CD4-positive, alpha-beta T cell treated with Interleukin-15 for 4 hours (primary cell): ENCODE results near the gene YWHAQ.

Experiments used
- DNase-seq: peaks from one replicate; pipeline ENCODE4 v3.0.0-alpha.2; 2020; ENCODE audit warnings: low spot score

The YWHAQ gene

DNA sequence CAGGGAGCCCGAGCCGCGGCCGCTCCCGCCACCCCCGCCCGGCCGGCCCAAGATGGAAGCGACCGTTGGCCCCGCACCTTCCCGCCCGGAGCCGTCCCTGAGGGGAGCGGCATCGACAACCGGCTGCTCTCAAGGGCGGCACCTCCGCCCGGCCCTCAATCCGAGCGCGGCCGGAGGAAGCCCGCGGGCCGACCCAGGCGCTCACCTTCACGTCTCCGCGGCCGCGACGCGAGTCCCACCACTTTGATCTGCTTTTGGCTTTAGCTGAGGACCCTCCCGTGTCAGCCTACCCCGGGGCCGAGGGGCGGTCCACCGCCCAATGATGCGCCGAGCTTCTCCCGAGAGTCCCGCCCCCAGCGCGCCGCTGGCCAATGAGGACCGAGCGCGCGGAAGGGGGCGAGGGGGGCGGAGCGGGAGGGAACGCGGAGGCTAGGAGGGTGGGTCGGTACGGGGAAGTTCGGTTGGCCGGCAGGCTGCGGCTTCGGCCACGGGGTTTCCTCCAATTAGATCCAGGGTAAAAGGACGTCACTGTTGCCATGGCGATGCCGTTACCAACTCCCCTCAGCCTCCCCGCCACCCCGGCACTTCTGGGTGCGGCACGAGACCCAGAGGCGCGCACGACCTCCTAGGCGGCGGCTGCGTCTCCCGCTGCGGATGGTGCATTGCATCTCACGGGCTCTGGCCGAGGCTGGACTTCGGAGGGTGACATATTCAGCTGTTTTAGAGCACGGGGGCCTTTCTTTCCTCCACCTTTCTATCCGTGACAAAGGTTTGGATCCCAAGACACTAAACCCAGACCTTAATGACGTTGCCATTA is at the start of gene YWHAQ:
Gene YWHAQ, minus strand, starts transcription at position 262 of the 817 bp plus-strand sequence. CDS start 545 bp downstream, outside the sequence.
- DNase-seq = peak; percentile 99

DNA sequence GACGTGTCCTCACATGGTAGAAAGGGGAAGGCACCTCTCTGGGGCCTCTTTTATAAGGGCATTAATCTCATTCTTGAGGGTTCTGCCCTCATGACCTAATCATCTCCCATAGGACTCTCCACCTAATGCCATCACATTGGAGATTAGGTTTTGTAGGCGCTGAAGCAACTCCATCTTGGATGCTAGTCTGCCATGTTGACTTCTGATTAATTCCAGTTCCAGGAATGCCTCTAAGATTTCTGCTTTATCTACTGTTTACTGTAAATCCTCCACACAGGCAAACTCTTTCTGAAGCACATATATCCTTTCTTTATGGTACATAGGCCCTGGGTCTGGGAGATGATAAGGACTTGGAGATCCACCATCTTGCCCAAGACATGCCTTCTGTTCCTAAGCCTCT is 49.3 kb upstream of the YWHAQ start:
- no peak for DNase-seq

- no peak for DNase-seq
Measured at GRCh38 chr2:9679218-9679617, 48.4 kb upstream of the YWHAQ start.

GRCh38 chr2:9678544-9678943 is 47.7 kb upstream of the YWHAQ start:
- no peak for DNase-seq

DNA sequence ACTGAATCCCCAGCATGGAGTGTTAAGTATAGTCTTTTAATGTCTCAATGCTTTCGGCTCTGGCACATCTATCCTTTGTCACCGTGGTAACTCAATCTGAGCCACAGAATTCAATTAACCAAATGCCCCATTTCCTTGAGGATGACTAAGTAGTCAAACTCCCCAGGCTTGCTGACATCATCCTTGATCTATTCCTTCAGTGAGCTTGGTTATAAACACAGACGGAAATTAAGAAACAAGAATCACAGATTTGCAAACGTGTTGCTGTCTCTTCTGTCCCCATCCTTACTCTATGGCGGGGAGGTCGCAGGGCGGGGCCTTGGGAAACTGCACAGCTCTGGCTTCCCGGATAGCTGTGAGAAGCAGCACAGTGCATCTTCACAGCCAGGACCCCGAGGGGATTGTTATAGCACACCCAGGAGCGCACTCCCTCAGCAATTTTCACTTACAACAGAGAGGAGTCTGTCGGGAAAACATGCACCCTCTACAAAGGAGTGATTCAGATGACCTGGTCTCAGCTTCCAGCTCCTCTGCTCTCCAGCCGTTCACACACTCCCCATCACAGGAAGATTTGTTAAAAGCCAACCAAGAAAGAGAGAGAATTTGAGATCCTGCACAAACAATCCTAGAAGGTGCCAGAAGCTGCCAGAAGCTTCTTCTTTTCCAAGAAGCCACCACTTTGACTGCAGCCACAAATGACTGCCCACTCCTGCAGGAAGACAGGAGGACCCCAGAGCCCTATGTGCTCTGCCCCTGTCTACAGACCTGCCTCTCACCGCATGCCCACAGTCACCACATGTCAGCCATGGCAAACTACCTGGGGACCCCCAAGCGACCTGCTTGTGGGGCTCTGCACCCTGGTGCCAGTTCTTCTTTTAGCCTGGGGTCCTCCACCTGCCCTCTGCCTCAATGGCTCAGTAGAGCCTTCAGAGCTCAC is 44.9 kb upstream of the YWHAQ start:
- DNase-seq = no peak

DNA sequence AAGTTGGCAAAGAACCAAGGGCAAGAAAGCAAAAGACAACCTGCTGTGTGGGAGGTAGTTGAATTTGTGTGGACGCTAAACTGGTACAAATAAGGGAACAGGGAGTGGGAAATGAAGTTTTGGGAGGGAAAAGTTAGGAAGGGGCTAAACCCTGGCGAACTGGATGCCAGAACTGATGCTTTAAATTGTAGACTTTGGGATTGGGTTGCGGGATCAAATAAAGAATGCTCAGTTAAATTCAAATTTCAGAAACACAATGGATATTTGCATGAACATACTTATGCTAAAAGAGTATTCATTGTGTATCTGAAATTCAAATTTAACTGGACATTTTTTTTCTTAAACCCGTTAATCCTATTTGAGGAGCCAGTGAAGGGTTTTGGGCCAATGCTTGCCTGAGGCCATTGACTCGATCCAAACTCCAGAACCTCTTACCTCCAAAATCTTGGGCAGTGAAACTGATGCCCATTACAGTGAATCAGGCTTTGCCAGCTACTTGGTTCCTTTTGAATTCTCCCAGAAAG is 44.2 kb upstream of the YWHAQ start:
- no peak for DNase-seq

DNA sequence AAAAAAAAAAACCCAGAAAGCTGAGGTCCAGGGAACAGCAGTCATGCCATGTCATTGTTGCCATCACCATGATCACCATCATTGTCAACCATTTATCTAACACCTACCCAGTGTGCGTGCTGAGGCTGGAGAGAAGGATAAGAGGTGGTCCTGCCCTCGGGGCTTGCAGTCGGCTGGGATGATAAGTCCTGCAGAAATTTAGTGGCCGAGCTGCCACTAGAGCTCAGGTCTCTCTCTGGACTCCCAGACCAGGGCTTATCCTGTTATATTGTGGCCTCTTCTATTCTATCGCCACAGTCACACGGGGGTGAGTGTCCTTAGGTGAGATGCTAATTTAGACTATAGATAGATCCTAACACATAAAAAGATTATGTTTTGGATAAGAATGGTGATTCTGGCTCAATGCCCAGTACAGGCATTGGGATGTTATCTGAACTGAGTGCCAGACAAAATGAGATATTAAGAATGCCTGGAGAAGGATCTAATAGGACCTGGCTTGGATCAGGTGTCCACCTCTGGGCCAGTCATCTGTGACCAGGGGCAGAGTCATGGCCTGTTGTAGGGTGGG is 43.2 kb upstream of the YWHAQ start:
- DNase-seq = no peak

GRCh38 chr2:9668687-9669345 is 38.0 kb upstream of the YWHAQ start:
- no peak for DNase-seq

DNA sequence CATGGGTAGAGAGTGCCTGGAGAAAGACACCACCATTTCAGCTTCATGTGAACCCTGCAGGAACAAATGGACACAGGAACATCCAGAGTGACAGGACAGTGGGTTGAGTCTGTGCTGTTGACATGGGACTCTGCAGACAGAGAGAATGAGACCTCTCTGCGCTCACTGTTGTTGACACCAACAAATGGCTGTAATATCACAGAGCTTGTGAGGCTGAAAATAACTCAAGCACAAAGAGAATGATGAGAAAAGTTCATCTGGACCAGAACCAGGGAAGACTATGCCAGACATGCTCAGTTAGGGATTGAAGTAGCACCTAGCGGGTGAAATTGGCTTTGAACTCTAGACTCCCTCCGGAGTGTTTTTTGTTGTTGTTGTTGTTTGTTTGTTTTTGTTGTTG is 37.0 kb upstream of the YWHAQ start:
- no peak for DNase-seq

DNA sequence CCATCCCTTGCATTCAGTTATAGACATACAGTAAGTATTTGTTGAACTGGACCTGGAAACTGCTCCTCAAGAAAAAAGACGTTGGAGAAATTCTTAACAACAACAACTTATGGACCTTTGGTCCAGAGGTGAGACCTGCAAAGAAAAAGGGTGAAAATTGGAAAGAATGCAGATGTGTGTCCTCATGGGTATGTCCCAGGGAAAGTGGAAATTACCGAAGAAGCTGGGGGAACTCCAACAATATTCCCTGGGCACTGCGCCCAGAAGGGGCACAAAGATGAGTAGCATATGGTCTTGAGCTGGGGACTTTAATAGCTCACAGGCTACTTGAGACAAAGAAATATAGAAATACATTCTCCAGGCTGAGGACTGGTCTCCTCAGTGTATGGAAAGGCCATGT is 35.5 kb upstream of the YWHAQ start:
- no peak for DNase-seq

GRCh38 chr2:9665898-9666297 is 35.1 kb upstream of the YWHAQ start:
- DNase-seq = no peak

DNA sequence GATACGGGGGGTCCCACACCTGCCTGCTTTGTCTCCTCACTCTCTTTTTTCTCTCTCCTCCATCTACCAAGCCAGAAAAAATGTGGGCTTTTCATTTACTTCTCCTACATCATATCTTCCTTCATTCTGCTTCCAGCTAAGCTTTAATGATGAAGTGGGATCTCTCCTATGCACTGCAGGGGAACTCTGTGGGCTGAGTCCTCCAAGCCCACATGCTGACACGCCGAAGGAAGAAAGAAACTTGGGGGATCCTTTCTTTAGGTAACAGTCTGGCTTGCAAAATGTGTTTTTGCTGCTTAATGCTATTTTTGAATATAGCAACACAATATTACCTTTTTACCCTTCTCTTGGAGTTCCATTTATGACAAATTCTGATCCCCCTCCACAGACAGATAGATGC is 33.6 kb upstream of the YWHAQ start:
- DNase-seq = no peak

- peak; percentile 16 for DNase-seq
Measured at GRCh38 chr2:9663008-9663879, 32.4 kb upstream of the YWHAQ start.

GRCh38 chr2:9661261-9661660 is 30.5 kb upstream of the YWHAQ start:
- DNase-seq = no peak

- no peak for DNase-seq
Measured at GRCh38 chr2:9660781-9661180, 30.0 kb upstream of the YWHAQ start.

GRCh38 chr2:9660154-9660553 is 29.4 kb upstream of the YWHAQ start:
- no peak for DNase-seq

GRCh38 chr2:9658972-9659371 is 28.2 kb upstream of the YWHAQ start:
- DNase-seq = no peak

DNA sequence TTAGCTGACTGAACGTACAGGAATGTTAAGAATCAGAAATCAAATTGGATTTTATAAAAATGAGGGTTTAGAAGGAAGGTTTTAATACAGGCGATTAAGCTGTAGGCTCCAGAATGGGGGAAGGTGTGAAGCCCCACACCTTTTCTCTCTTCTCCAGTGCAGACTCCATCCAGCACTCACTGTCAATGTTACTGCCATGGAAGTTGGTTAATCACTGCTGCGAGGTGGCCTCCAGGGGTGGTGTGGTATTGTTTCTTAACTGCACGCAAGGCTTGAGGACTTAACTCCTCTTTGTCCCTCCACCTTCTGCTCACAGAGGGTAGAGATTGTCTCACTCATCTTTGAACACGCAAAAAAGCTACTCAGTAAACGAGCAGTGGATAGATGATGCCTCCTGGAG is 26.9 kb upstream of the YWHAQ start:
- no peak for DNase-seq

DNA sequence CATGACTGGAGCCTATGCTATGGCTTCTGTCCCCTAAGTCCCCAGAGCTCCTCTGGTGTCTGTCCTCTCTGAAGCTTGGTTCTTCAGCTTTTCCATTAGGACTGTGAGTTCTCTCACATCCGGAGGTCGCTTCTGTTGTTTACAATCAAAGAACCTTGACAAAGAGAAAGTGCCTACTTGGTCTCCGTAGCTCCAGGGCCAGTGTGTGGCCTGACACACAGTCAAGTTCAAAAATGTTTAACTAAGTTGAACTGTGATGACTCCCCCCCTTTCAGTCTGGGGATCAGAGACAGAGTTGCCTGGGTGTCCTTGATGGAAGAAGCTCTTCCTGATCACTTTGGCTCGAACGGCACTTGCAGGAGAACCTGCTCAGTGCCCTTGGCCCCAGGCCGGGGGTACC is 26.3 kb upstream of the YWHAQ start:
- DNase-seq = no peak

DNA sequence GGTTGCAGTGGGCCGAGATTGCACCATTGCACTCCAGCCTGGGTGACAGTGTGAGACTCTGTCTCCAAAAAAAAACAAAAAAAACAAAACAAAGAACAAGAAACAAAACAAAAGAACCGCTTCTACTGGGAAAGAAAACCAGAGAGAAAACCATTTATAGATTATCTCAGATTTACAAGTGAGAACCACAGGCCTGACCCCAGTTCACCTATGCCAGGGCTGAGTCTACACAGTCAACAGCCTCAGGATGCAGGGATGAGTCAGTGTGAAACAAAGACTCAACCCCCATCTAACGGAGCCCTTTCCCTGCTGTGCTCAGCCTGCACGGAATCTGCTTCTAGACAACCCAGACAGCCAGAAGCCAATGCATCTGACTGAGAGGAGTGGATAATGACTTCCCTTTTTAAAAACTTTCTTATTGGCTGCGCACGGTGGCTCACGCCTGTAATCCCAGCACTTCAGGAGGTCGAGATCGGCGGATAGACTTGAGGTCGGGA is 25.5 kb upstream of the YWHAQ start:
- peak; percentile 77 for DNase-seq
